Measurements from ENCODE around the gene DNHD1. TPM values are rescaled to one million over a fixed set of nuclear protein-coding genes. Genes with fewer than 3 reads are reported as not detected.
A peak's percentile ranks its signal among the peaks of the same experiment; 100 is the strongest.

The DNHD1 gene
- total RNA-seq, 1 donor from 2014 or later: 7.0 TPM

- peak; percentile 98 for DNase-seq
Observed at GRCh38 chr11:6612213-6613041, 115.3 kb downstream of the DNHD1 start, which contains the start of gene TAF10. TSS of gene TAF10 (minus strand) at chr11:6612216. CDS start at chr11:6612189, 27 bp downstream.

DNA sequence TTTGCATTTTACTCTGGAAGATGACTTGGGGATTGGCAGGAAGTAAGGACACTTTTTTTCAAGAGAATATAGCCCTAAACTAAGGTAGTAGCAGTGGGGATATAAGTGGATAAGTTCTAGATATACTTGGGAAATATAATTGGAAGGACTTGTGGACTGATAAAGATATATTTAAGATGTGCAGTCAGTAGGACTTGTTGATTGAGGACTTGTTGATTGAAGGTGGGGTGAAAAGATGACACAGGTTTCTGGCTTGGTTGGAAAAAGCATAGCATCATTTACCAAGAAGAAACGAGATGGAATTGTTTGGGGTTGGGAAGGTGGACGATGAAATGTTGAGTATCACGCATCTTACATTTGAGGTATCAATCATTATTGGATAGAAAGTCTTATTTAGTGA, 116.4 kb downstream of the DNHD1 start:
- no peak for DNase-seq

DNA sequence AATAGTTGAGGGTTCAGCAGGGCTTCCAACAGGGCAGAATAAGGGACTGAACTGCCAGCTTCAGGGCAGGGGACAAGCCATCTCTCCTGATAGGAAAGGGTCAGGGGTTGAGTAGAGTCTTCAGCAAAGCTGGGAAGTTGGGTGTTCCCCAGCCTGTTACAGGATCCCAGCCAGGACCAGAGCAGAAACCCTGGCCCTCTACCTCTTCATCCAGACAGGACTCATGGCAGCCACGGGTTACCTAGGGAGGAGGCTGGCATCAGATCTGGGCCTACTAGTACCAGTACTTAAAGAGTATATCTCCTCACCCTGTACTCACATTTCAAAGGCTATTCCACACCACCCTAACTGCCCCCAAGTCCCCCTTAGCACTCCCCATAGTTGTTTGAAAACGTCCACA, 117.4 kb downstream of the DNHD1 start:
- DNase-seq: no peak

DNA sequence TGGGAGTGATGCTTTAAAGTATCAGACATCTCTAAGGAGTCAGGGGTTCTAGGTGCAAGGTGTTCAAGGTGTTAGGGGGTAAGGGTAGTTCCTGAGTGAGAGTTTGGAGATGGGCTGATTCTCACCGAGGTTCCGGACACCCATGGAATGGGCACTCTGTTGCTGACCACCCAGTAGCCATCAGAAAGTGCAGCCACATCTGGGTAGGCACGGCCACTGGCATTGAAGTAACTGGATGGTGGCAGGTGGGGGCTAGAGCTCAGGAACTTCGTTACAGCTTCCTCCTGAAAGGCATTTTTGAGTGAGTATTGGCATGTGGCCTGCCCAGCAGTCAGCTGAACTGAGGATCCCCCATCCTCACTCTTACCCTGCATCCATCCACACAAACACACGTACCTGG, 118.0 kb downstream of the DNHD1 start:
- no peak for DNase-seq

GRCh38 chr11:6615882-6616585, 119.0 kb downstream of the DNHD1 start:
- no peak for DNase-seq

DNA sequence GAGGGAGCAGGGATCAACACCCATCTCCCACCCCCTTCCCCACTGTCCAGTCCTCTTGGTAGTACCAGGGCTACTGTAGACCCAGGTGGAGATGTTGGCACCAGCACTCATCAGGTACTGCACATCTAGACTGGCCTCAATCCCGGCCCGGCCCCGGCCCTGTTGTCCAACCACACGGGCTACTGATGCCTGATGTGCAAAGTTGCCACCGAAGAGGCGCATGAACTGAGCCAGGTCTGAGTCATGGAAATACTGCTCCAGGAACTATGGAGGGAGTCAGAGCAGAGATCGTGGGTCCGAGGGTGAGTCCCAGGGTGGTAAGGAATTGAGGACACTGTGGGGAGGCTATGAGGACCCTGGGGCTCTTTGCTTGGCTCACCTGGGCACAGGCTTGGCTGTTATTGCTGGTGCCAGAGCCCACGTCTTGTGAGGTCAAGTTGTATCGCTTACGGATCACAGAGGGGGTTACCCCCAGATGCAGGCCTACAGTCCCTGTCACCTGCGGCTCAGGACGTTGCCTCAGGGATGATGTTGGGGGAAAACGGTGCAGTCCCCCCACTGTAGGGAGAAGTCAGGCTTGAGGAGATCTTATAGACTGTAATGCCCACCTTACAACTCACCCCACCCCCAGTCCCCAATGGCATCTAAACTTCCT, 119.6 kb downstream of the DNHD1 start:
- DNase-seq: no peak

- no peak for DNase-seq
Observed at GRCh38 chr11:6617315-6617781, 120.3 kb downstream of the DNHD1 start.

DNA sequence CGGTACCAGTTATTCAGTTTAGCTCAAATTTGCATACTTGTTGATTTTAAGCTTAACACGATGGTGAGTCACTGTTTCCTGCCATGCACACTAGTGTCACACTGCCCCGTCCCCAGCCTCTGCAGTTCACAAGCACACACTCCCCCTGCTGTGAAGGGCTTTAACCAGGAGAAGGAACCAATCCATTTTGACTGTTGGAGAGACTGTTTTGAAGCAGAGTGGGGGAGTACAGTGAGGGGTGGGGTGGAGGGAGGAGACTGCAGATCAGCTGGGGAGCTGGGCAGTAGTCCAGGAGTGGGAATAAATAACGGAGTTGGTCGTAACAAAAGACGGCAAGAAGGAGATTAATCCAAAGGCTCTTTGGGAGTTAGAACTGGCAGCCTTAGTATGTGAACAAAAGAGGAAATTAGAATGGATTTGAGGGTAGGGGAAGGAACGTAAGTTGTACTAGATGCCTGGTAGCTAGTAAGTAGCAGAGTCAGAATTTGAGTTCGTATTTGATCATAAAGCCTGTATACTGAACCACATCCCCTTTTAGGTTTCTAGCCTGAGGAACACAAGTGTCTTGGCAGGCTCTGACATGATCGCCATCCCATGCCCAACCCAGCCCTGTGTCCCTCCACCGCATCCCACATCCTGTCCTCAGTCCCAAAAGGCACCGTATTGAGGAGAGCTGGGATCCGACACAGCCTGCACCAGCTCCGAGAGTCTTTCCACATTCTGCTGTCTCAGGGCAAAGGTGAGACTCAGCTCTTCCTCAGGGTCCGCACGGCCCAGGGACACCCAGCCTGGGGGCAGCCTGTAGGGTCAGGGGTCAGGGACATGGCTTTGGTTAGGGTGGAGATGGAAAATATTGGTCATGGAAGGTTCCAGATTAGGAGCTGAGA, 121.3 kb downstream of the DNHD1 start:
- DNase-seq: peak; percentile 52

DNA sequence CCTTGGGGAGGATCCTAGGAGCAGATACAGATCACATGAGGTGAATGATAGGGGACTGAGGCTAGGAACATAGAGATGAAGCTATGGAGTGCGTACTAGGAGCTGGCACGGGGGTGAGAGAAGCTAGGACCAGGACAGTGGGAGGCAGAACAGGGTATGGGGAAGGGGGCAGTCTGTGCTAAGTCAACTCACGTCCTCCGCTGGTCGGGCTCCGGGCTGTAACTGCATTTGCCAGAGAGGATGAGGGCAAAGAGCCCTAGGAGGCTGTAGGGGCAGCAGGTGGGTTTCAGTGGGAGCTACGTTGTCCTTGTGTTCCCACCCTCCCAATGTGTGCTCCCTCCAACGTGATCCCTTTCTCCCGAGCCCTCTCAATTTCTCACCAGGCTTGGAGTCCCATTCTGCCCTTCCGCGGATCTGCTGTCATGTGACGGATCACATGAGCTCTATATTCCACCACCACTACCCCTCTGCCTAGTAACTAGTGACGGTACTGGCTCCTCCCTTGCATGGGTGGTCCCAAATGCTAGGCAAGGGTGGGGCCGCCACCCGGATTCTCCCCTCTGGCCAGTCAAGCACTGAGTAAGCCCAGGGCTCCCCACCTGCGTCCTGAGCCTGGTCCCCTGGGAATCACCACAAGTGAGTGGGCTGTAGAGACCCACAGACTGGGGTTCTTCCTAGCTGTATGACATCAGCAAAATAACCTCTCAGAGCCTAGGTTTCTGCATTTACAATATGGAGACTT, 122.1 kb downstream of the DNHD1 start, which contains the start of gene TPP1:
Gene TPP1, minus strand, starts transcription at position 419 of the 742 bp plus-strand sequence. Its CDS starts 22 bp downstream, at position 397.
- DNase-seq: peak; percentile 98

DNA sequence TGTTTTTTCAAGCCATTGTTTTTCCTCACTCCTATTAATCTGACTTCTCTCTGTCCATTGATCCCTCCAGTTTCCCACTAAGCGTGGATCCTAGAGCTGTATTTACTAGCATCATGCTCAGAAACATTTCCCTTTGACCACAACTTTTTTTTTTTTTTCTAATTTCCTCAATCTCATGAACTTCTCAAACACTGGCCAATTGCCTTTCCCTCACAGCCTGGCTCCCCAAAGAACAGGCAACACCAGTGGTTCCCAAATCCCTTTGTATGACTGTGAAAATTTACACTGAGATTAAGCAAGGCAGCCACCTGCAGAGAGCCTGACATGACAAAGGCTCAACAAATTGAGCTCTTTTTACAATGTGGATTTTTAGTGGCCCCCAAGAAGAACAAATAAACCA, 123.6 kb downstream of the DNHD1 start:
- no peak for DNase-seq

Other genes starting within 250 kb of the DNHD1 start
- gene CCKBR, start 237.4 kb upstream of the DNHD1 start, total RNA-seq: not detected
- gene CAVIN3, start 176.8 kb upstream of the DNHD1 start, total RNA-seq: 74.2 TPM
- gene SMPD1, start 106.8 kb upstream of the DNHD1 start, total RNA-seq: 24.2 TPM
- gene APBB1, start 78.2 kb upstream of the DNHD1 start, total RNA-seq: 42.4 TPM
- 0.31 TPM for gene HPX, start 56.3 kb upstream of the DNHD1 start, total RNA-seq
- gene TRIM3, start 23.3 kb upstream of the DNHD1 start, total RNA-seq: 21.1 TPM
- 31.8 TPM for gene ARFIP2, start 15.9 kb upstream of the DNHD1 start, total RNA-seq
- 28.9 TPM for gene TIMM10B, start 15.8 kb upstream of the DNHD1 start, total RNA-seq
- 18.4 TPM for gene RRP8, start 106.3 kb downstream of the DNHD1 start, total RNA-seq
- gene ILK, start 106.5 kb downstream of the DNHD1 start, total RNA-seq: 167 TPM
- 20.6 TPM for gene TAF10, start 114.9 kb downstream of the DNHD1 start, total RNA-seq
- 59.9 TPM for gene TPP1, start 122.1 kb downstream of the DNHD1 start, total RNA-seq
- gene DCHS1, start 158.5 kb downstream of the DNHD1 start, total RNA-seq: 64.6 TPM
- 29.2 TPM for gene MRPL17, start 186.1 kb downstream of the DNHD1 start, total RNA-seq